Measurements from ENCODE around the gene PRPF19.

The PRPF19 gene

DNA sequence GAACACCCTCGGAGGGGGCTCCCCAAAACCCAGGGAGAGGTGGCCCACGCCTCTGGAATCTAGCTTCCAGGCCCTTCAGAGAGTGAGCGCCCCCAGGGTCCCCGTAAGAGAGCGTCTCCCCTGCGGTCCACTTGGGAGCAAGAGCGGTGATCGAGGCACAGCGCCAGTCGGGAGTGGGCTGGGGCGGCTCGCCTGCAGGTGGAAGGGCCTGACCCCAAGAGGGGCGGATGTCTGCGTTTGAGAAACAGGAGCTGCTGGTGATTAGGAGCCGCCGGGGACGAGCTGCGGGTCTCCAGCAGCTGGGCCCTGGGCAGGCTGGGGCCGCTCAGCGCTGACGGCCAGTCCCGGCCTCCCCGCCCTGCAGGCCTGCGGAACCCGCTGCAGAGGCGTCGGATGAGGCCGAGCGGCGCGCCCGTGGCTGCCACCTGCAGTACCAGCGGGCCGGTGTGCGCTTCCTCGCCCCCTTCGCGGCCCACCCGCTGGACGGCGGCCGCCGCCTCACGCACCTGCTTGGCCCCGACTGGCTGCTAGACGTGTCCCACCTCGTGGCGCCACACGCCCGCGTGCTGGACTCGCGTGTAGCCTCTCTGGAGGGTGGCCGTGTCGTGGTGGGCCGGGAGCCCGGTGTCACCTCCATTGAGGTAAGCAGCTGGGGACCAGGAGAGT, 27.9 kb upstream of the PRPF19 start:
- Histone ChIP-seq H3K36me3 (ENCODE audit: control insufficient read depth in 4 of 4, insufficient read depth in 4 of 4, low read length in 3 of 4) (no peaks in the 10 kb centered on the region), H3K4me3 (ENCODE audit: control insufficient read depth in 1 of 7, extremely low read depth in 1 of 7, insufficient read depth in 4 of 7, low read depth in 2 of 7, low read length in 6 of 7) (no peak overlapping the region), H3K27ac (ENCODE audit: insufficient read depth in 1 of 2, low read depth in 1 of 2, low read length in 2 of 2, poor library complexity in 1 of 2, severe bottlenecking in 2 of 2) (no peak overlapping the region), H3K4me1 (ENCODE audit: control extremely low read depth in 1 of 4, control insufficient read depth in 4 of 4, insufficient read depth in 4 of 4, low read length in 3 of 4) (no peaks in the 10 kb centered on the region), H3K9me3 (ENCODE audit: control extremely low read depth in 1 of 5, control insufficient read depth in 4 of 5, insufficient read depth in 2 of 5, low read depth in 1 of 5, low read length in 4 of 5) (no peaks in the 10 kb centered on the region), H3K27me3 (replicated peaks in 2 of 5; ENCODE audit: control insufficient read depth in 4 of 5, insufficient read depth in 5 of 5, low read length in 4 of 5) (peaks cover 0 to 11% (median 7%) of the 10 kb centered on the region in 5 experiments)
- 98% methylated on average over 55 of the region's 57 CpGs for WGBS (ENCODE audit: insufficient coverage)
- no peak for DNase-seq
- ChIA-PET POLR2A (no interaction called here), CTCF (interaction anchor here (0.9 kb wide), 1 partner anchor 47 kb away, joined by 4 read pairs; no protein-coding TSS in a partner anchor)

- ChIA-PET CTCF (no interaction called here), POLR2A (interaction anchor here (0.5 kb wide), 1 partner anchor 20 kb away, joined by 4 read pairs; the partner anchor contains the start of gene TMEM109)
- H3K4me1 ChIP-seq (ENCODE audit: control extremely low read depth in 1 of 4, control insufficient read depth in 4 of 4, insufficient read depth in 4 of 4, low read length in 3 of 4): no peaks in the 10 kb centered on the region
- no peaks in the 10 kb centered on the region for H3K36me3 ChIP-seq (ENCODE audit: control insufficient read depth in 4 of 4, insufficient read depth in 4 of 4, low read length in 3 of 4)
- WGBS (ENCODE audit: insufficient coverage): 96% methylated on average over 37 of the region's 37 CpGs
- H3K27me3 ChIP-seq (replicated peaks in 2 of 5; ENCODE audit: control insufficient read depth in 4 of 5, insufficient read depth in 5 of 5, low read length in 4 of 5): peaks cover 0 to 11% (median 5%) of the 10 kb centered on the region in 5 experiments
- DNase-seq: no peak
- H3K9me3 ChIP-seq (ENCODE audit: control extremely low read depth in 1 of 5, control insufficient read depth in 4 of 5, insufficient read depth in 2 of 5, low read depth in 1 of 5, low read length in 4 of 5): no peaks in the 10 kb centered on the region
- H3K27ac ChIP-seq (ENCODE audit: insufficient read depth in 1 of 2, low read depth in 1 of 2, low read length in 2 of 2, poor library complexity in 1 of 2, severe bottlenecking in 2 of 2): no peak overlapping the region
- H3K4me3 ChIP-seq (ENCODE audit: control insufficient read depth in 1 of 7, extremely low read depth in 1 of 7, insufficient read depth in 4 of 7, low read depth in 2 of 7, low read length in 6 of 7): no peak overlapping the region
Observed at GRCh38 chr11:60933416-60934123, 27.2 kb upstream of the PRPF19 start.

GRCh38 chr11:60932605-60933356, 26.4 kb upstream of the PRPF19 start:
- no peaks in the 10 kb centered on the region for H3K9me3 ChIP-seq (ENCODE audit: control extremely low read depth in 1 of 5, control insufficient read depth in 4 of 5, insufficient read depth in 2 of 5, low read depth in 1 of 5, low read length in 4 of 5)
- H3K27ac ChIP-seq (ENCODE audit: insufficient read depth in 1 of 2, low read depth in 1 of 2, low read length in 2 of 2, poor library complexity in 1 of 2, severe bottlenecking in 2 of 2): no peak overlapping the region
- H3K27me3 ChIP-seq (replicated peaks in 2 of 5; ENCODE audit: control insufficient read depth in 4 of 5, insufficient read depth in 5 of 5, low read length in 4 of 5): peaks cover 0 to 11% (median 5%) of the 10 kb centered on the region in 5 experiments
- H3K36me3 ChIP-seq (ENCODE audit: control insufficient read depth in 4 of 4, insufficient read depth in 4 of 4, low read length in 3 of 4): no peaks in the 10 kb centered on the region
- H3K4me1 ChIP-seq (ENCODE audit: control extremely low read depth in 1 of 4, control insufficient read depth in 4 of 4, insufficient read depth in 4 of 4, low read length in 3 of 4): no peaks in the 10 kb centered on the region
- 100% methylated on average over 2 of the region's 5 CpGs for WGBS (ENCODE audit: insufficient coverage)
- no peak overlapping the region for H3K4me3 ChIP-seq (ENCODE audit: control insufficient read depth in 1 of 7, extremely low read depth in 1 of 7, insufficient read depth in 4 of 7, low read depth in 2 of 7, low read length in 6 of 7)
- DNase-seq: peak in 1 of 3 donors; percentile 21
- CTCF ChIA-PET: interaction anchor here (1.0 kb wide), 1 partner anchor 13 kb away, joined by 3 read pairs; no protein-coding TSS in a partner anchor
- POLR2A ChIA-PET: interaction anchor here (0.5 kb wide), 1 partner anchor 19 kb away, joined by 4 read pairs; the partner anchor contains the start of gene TMEM109

DNA sequence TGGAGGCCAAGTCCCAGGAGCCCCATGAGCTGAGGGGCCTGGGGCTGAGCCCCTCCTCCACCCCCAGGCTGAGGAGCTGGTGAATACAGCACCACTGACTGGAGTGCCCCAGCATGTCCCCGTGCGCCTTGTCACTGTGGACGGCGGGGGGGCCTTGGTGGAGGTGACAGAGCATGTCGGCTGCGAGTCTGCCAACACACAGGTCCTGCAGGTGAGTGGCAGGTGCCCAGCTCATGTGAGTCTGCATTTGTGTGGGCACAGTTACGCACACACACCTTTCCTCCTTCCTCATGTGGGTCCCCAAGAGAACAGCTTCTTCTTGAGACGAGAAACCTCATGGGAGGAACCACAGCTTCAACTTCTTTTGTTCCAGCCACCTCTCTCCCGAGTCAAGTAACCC, 25.5 kb upstream of the PRPF19 start:
- no peak overlapping the region for H3K27ac ChIP-seq (ENCODE audit: insufficient read depth in 1 of 2, low read depth in 1 of 2, low read length in 2 of 2, poor library complexity in 1 of 2, severe bottlenecking in 2 of 2)
- H3K36me3 ChIP-seq (ENCODE audit: control insufficient read depth in 4 of 4, insufficient read depth in 4 of 4, low read length in 3 of 4): no peaks in the 10 kb centered on the region
- H3K9me3 ChIP-seq (ENCODE audit: control extremely low read depth in 1 of 5, control insufficient read depth in 4 of 5, insufficient read depth in 2 of 5, low read depth in 1 of 5, low read length in 4 of 5): no peaks in the 10 kb centered on the region
- peaks cover 0 to 16% (median 8%) of the 10 kb centered on the region in 5 experiments for H3K27me3 ChIP-seq (replicated peaks in 2 of 5; ENCODE audit: control insufficient read depth in 4 of 5, insufficient read depth in 5 of 5, low read length in 4 of 5)
- peak in 1 of 3 donors; percentile 19 for DNase-seq
- no peaks in the 10 kb centered on the region for H3K4me1 ChIP-seq (ENCODE audit: control extremely low read depth in 1 of 4, control insufficient read depth in 4 of 4, insufficient read depth in 4 of 4, low read length in 3 of 4)
- H3K4me3 ChIP-seq (ENCODE audit: control insufficient read depth in 1 of 7, extremely low read depth in 1 of 7, insufficient read depth in 4 of 7, low read depth in 2 of 7, low read length in 6 of 7): no peak overlapping the region
- POLR2A ChIA-PET: no interaction called here
- WGBS (ENCODE audit: insufficient coverage): 92% methylated on average over 8 of the region's 9 CpGs
- CTCF ChIA-PET: interaction anchor here (0.9 to 1.0 kb wide), 2 partner anchors 13 to 14 kb away, joined by 3 read pairs; no protein-coding TSS in a partner anchor

DNA sequence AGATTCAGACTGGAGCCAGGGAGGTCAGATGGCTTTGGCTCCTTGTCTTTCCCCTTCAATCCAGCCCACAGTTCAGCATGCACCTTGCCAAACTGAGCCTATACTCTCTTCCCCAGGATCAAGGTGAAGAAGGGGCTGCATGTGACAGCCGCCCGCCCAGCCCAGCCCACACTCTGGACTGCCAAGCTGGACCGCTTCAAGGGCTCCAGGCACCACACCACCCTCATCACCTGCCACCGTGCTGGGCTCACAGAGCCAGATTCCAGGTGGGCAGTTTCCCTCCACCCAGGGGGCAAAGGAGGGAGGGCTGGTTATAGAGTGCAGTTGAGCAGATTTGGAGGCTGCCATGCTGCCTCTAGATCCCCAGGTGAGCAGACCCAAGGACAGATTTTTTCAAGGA, 24.0 kb upstream of the PRPF19 start:
- Histone ChIP-seq H3K27me3 (replicated peaks in 2 of 5; ENCODE audit: control insufficient read depth in 4 of 5, insufficient read depth in 5 of 5, low read length in 4 of 5) (peaks cover 0 to 28% (median 16%) of the 10 kb centered on the region in 5 experiments), H3K4me3 (ENCODE audit: control insufficient read depth in 1 of 7, extremely low read depth in 1 of 7, insufficient read depth in 4 of 7, low read depth in 2 of 7, low read length in 6 of 7) (no peak overlapping the region), H3K4me1 (ENCODE audit: control extremely low read depth in 1 of 4, control insufficient read depth in 4 of 4, insufficient read depth in 4 of 4, low read length in 3 of 4) (no peaks in the 10 kb centered on the region), H3K36me3 (ENCODE audit: control insufficient read depth in 4 of 4, insufficient read depth in 4 of 4, low read length in 3 of 4) (no peaks in the 10 kb centered on the region), H3K9me3 (ENCODE audit: control extremely low read depth in 1 of 5, control insufficient read depth in 4 of 5, insufficient read depth in 2 of 5, low read depth in 1 of 5, low read length in 4 of 5) (no peaks in the 10 kb centered on the region), H3K27ac (ENCODE audit: insufficient read depth in 1 of 2, low read depth in 1 of 2, low read length in 2 of 2, poor library complexity in 1 of 2, severe bottlenecking in 2 of 2) (no peak overlapping the region)
- ChIA-PET POLR2A (no interaction called here), CTCF (interaction anchor here (0.9 to 1.3 kb wide), 2 partner anchors 10 to 11 kb away, joined by 3 to 4 read pairs; no protein-coding TSS in a partner anchor)
- no peak for DNase-seq
- 83% methylated on average over 2 of the region's 4 CpGs for WGBS (ENCODE audit: insufficient coverage)

- 100% methylated on average over 3 of the region's 4 CpGs for WGBS (ENCODE audit: insufficient coverage)
- Histone ChIP-seq H3K9me3 (ENCODE audit: control extremely low read depth in 1 of 5, control insufficient read depth in 4 of 5, insufficient read depth in 2 of 5, low read depth in 1 of 5, low read length in 4 of 5) (no peaks in the 10 kb centered on the region), H3K36me3 (ENCODE audit: control insufficient read depth in 4 of 4, insufficient read depth in 4 of 4, low read length in 3 of 4) (no peaks in the 10 kb centered on the region), H3K27me3 (replicated peaks in 2 of 5; ENCODE audit: control insufficient read depth in 4 of 5, insufficient read depth in 5 of 5, low read length in 4 of 5) (peaks cover 0 to 31% (median 23%) of the 10 kb centered on the region in 5 experiments), H3K4me3 (ENCODE audit: control insufficient read depth in 1 of 7, extremely low read depth in 1 of 7, insufficient read depth in 4 of 7, low read depth in 2 of 7, low read length in 6 of 7) (no peak overlapping the region), H3K4me1 (ENCODE audit: control extremely low read depth in 1 of 4, control insufficient read depth in 4 of 4, insufficient read depth in 4 of 4, low read length in 3 of 4) (peaks cover 0 to 6% (median 5%) of the 10 kb centered on the region in 4 experiments), H3K27ac (ENCODE audit: insufficient read depth in 1 of 2, low read depth in 1 of 2, low read length in 2 of 2, poor library complexity in 1 of 2, severe bottlenecking in 2 of 2) (no peak overlapping the region)
- CTCF ChIA-PET: interaction anchor here (0.9 to 1.3 kb wide), 3 partner anchors 10 to 12 kb away, joined by 3 to 4 read pairs (median 3); no protein-coding TSS in a partner anchor
- POLR2A ChIA-PET: no interaction called here
- no peak for DNase-seq
Observed at GRCh38 chr11:60929764-60930163, 23.4 kb upstream of the PRPF19 start.

Measured in common myeloid progenitor, CD34-positive (primary cell).